ENCODE results near the gene ANAPC2. TPM values are rescaled to one million over a fixed set of nuclear protein-coding genes. Genes with fewer than 3 reads are reported as not detected.

The ANAPC2 gene
- total RNA-seq, 2 experiments from 2014 or later: 60.2 to 64.1 TPM

DNA sequence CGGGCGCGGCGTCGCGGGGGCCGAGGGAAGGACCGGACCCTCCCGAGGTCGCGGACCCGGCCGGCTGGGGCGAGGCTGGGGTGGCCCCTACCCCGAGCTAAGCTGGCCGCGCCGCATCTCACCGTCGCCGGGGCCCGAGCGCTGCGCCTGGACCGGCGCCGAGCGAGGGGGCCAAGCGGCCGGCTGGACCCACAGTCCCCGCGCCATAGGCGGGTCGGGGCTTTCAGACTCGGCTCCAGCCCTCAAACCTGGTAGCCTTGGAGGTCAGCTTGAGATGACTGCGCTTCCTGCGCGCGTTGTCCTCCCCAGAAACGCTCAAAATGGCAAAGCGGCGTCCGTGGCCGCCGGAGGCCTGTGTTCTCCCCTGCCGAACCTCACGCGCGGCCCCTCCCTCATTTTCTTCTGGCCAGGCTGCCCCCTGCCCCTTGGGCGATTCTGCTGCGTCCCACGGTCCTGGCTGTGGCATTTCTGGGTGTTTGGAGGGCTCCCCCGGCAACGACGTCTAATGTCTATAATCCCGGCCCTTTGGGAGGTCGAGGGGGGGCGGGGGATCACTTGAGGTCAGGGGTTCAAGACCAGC lies 58.1 kb downstream of the ANAPC2 start:
- peaks cover 2% of the 10 kb centered on the region for H3K36me3 Mint-ChIP-seq (ENCODE audit: low read depth)
- peak overlapping the region; percentile 81 for H3K4me3 Mint-ChIP-seq
- peak overlapping the region; percentile 77 for H3K27ac Mint-ChIP-seq
- no peak for DNase-seq
- peaks cover 31% of the 10 kb centered on the region for H3K4me1 Mint-ChIP-seq (ENCODE audit: low read depth)
- peaks cover 7% of the 10 kb centered on the region for H3K27me3 Mint-ChIP-seq (ENCODE audit: low read depth)
- H3K9me3 Mint-ChIP-seq (ENCODE audit: insufficient read depth): no peaks in the 10 kb centered on the region
- CTCF ChIA-PET: interaction anchor here (0.7 to 3.0 kb wide), 18 partner anchors 12 to 401 kb away, joined by 3 to 22 read pairs (median 4); partner anchors contain the start of genes AJM1, CYSRT1, MAN1B1 and NPDC1
- ATAC-seq: peak; percentile 16
- POLR2A ChIA-PET: interaction anchor here (0.9 to 1.9 kb wide), 14 partner anchors 17 to 110 kb away, joined by 3 to 15 read pairs (median 4); partner anchors contain the start of genes ANAPC2, SAPCD2, SSNA1 and TUBB4B

DNA sequence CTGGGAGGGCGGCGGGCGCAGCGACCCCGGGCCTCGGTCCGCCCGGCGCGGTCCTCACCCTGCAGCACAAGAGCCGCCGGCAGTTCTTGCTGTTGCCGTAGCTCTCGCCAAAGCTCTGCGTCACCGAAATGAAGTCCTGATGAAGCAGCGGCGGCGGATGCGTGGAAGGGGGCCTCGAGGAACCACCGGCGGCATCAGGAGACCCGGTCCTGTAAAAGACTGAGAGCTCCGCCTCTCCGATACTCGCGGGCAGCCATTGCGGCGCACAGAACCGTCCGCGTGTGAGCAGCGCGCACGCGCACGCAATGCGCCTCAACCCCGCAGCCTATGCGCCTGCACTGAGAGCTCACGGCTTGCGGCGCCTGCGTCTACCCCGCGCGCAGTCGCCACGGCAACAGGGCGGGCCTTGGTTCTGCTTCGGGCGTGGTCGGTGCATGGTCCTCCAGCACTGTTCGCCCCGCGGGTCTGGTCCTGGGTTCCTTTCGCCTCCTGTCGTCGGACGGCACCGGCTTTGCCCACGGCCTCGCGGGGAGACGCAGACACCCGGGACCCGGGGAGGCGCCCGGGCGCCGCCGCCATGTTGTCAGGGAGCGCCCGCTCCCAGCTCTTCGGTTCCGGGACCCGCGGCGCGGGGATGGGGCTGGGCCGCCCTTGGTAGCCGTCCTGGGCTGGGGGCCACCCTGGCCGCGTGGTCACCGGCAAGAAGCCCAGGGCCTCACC lies 58.7 kb downstream of the ANAPC2 start:
- POLR2A ChIA-PET: interaction anchor here (0.7 to 1.9 kb wide), 20 partner anchors 9 to 111 kb away, joined by 3 to 15 read pairs (median 4); partner anchors contain the start of genes ANAPC2, GRIN1, MAN1B1 and SAPCD2
- CTCF ChIA-PET: interaction anchor here (0.7 to 3.0 kb wide), 18 partner anchors 11 to 401 kb away, joined by 3 to 22 read pairs (median 4); partner anchors contain the start of genes AJM1, CYSRT1, MAN1B1 and NPDC1
- Mint-ChIP-seq H3K27me3 (ENCODE audit: low read depth) (peaks cover 7% of the 10 kb centered on the region), H3K36me3 (ENCODE audit: low read depth) (peaks cover 2% of the 10 kb centered on the region), H3K9me3 (ENCODE audit: insufficient read depth) (no peaks in the 10 kb centered on the region), H3K27ac (peak overlapping the region; percentile 82), H3K4me1 (ENCODE audit: low read depth) (peaks cover 31% of the 10 kb centered on the region), H3K4me3 (peak overlapping the region; percentile 83)
- peak; percentile 95 for ATAC-seq
- peak; percentile 93 for DNase-seq

DNA sequence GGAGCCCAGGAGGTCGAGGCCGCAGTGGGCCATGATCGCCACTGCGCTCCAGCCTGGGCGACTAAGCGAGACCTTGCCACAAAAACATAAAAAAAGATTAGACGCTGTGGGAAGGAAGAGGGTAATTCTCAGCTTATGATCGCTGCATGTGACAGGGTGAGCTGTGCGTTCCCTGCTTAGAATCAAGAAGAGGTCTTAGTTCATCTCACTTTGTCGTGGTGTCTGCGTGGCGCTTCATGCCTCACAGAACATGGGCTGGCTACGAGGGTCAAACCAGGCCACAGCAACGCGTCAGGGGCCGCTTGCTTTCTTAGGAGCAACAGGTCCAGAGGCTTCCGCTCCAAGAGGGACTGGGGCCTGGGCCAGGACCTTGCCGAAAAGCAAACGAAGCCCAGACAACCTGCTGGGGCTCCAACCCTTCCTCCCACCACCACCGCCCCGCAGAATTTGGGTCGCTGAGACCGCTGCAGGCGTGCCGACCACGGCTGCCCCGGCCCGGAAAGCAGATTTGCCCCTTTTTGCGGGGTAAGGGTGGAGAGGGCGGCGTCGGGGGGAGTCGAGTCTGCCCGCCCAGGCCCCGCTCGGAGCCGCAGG lies 59.4 kb downstream of the ANAPC2 start:
- H3K27me3 Mint-ChIP-seq (ENCODE audit: low read depth): peaks cover 4% of the 10 kb centered on the region
- POLR2A ChIA-PET: interaction anchor here (0.6 to 1.9 kb wide), 17 partner anchors 9 to 112 kb away, joined by 3 to 15 read pairs (median 4); partner anchors contain the start of genes ANAPC2, GRIN1, MAN1B1 and SAPCD2
- DNase-seq (peak; percentile 41), ATAC-seq (peak; percentile 1)
- peaks cover 2% of the 10 kb centered on the region for H3K36me3 Mint-ChIP-seq (ENCODE audit: low read depth)
- peak overlapping the region; percentile 87 for H3K27ac Mint-ChIP-seq
- peak overlapping the region; percentile 83 for H3K4me3 Mint-ChIP-seq
- CTCF ChIA-PET: interaction anchor here (1.0 to 3.0 kb wide), 14 partner anchors 11 to 287 kb away, joined by 3 to 22 read pairs (median 4); partner anchors contain the start of genes AJM1, MAN1B1, NPDC1 and TPRN
- peaks cover 31% of the 10 kb centered on the region for H3K4me1 Mint-ChIP-seq (ENCODE audit: low read depth)
- no peaks in the 10 kb centered on the region for H3K9me3 Mint-ChIP-seq (ENCODE audit: insufficient read depth)

DNA sequence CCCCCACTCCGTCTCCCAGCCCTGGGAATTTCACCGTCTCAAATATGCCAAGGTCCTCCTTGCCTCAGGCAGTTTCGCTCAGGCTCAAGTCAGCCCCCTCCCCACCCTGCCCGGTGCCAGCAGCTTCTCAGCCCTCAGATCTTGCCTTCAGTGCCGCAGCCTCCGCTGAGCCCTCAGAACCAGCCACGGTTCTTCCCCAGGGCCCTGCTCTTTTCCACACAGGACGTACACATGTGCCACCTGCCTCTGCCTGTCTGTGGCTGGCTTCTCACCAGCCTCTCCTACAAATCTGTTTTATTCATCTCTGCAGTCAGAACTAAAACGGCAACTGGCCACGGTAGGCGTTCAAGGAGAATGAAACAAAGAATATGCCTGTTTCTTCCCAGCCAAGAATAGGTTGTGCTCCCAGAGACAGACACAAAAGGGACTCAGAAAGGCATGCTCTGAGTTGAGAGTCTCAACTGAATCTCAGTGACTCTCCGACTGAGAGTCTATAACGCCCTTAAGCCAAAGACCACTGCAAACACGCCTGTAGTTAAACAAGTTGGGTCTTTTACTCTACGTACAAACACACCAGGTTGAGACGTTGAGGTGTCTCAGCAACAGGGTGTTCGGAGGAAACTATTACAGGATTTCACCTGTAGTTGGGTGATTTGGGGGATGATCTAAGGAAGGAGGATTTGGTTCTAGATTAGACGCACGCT lies 60.0 kb downstream of the ANAPC2 start:
- H3K9me3 Mint-ChIP-seq (ENCODE audit: insufficient read depth): no peaks in the 10 kb centered on the region
- H3K4me1 Mint-ChIP-seq (ENCODE audit: low read depth): peaks cover 34% of the 10 kb centered on the region
- ChIA-PET CTCF (interaction anchor here (1.1 to 3.0 kb wide), 9 partner anchors 32 to 136 kb away, joined by 3 to 22 read pairs (median 7); partner anchors contain the start of gene TPRN), POLR2A (interaction anchor here (0.6 to 3.0 kb wide), 7 partner anchors 12 to 127 kb away, joined by 3 to 14 read pairs (median 4); partner anchors contain the start of genes MAN1B1, NELFB, SAPCD2 and TUBB4B)
- peak; percentile 41 for DNase-seq
- H3K4me3 Mint-ChIP-seq: peak overlapping the region; percentile 83
- no peak for ATAC-seq
- peaks cover 3% of the 10 kb centered on the region for H3K27me3 Mint-ChIP-seq (ENCODE audit: low read depth)
- H3K27ac Mint-ChIP-seq: peak overlapping the region; percentile 87
- H3K36me3 Mint-ChIP-seq (ENCODE audit: low read depth): peaks cover 3% of the 10 kb centered on the region

DNA sequence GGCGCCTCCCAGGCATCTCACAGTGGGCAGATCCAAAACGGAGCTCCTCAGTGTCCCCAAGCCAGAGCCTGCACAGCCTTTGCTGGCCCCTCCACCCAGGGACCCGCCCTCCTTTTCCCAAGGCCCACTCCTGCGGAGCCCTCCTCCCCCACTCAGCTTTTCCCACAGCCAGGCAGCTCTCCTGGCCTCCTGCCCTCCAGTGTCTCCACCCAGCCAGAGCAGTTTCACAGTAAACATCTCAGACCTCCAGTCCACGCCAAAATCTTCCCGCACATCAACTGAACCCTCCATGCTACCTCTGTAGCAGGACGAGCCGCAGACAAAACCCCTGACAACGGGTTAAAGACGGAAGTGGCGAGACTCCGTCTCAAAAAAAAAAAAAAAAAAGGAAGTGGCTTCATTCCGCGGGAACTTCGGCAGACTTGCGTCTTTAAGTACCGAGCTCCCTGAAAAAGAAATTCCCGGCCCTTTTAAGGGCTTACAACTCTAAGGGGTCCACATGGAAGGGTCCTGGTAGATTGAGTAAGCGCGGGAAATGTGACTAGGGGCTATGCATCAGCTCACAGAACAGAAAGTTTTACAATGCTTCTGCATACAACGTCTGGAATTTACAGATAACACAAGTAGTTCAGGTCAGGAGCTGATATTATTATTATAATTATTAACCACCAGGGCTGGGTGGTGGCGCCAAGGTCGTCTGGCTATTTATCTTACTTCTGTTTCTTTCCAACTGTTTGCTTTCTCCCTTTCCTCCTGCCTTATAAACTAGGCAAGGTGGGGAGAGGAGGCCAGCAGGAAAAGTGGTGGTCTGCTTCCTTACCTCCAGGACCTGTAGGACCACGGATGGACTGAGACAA lies 60.8 kb downstream of the ANAPC2 start:
- ATAC-seq (peak; percentile 10), DNase-seq (peak; percentile 63)
- Mint-ChIP-seq H3K27ac (peak overlapping the region; percentile 87), H3K9me3 (ENCODE audit: insufficient read depth) (no peaks in the 10 kb centered on the region), H3K36me3 (ENCODE audit: low read depth) (peaks cover 3% of the 10 kb centered on the region), H3K4me1 (ENCODE audit: low read depth) (peaks cover 38% of the 10 kb centered on the region), H3K27me3 (ENCODE audit: low read depth) (no peaks in the 10 kb centered on the region), H3K4me3 (peak overlapping the region; percentile 83)
- CTCF ChIA-PET: interaction anchor here (0.7 to 2.0 kb wide), 8 partner anchors 12 to 109 kb away, joined by 3 to 10 read pairs (median 4); partner anchors contain the start of gene MAN1B1
- POLR2A ChIA-PET: interaction anchor here (0.6 to 3.0 kb wide), 7 partner anchors 43 to 437 kb away, joined by 3 to 14 read pairs (median 4); partner anchors contain the start of genes CYSRT1, NELFB, TPRN and TUBB4B

DNA sequence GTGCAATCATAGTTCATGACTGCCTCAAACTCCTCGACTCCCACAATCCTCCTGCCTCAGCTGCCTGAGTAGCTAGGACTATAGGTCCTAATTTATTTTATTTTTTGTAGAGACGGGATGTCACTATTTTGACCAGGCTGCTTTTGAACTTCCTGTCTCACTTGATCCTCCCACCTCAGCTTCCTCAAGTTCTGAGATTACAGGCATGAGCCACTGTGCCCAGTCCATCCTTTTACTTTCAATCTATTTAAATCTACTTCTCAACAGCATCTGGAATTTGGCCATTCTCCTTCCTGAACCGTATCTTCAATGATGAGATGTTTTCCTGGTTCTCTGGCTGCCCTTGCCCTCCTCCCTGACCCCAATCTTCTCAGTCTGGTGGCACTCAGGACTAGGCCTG lies 61.6 kb downstream of the ANAPC2 start:
- Mint-ChIP-seq H3K9me3 (ENCODE audit: insufficient read depth) (no peaks in the 10 kb centered on the region), H3K4me1 (ENCODE audit: low read depth) (peaks cover 43% of the 10 kb centered on the region), H3K4me3 (peak overlapping the region; percentile 83), H3K36me3 (ENCODE audit: low read depth) (peaks cover 3% of the 10 kb centered on the region), H3K27me3 (ENCODE audit: low read depth) (no peaks in the 10 kb centered on the region), H3K27ac (peak overlapping the region; percentile 87)
- no peak for DNase-seq
- POLR2A ChIA-PET: interaction anchor here (1.0 to 3.0 kb wide), 3 partner anchors 44 to 114 kb away, joined by 3 to 14 read pairs (median 4); partner anchors contain the start of genes TPRN and TUBB4B
- CTCF ChIA-PET: interaction anchor here (0.7 to 2.0 kb wide), 7 partner anchors 12 to 110 kb away, joined by 3 to 10 read pairs (median 3); partner anchors contain the start of genes CYSRT1 and MAN1B1
- no peak for ATAC-seq

Small RNA genes lying within 50 kb of the gene (microRNA-seq; reads per million reads assigned to microRNA genes)
- not detected for gene MIR3621

Other genes starting within 250 kb of the ANAPC2 start
- 100 to 1,000 TPM; 103 to 104 TPM for gene FBXW5, start 243.8 kb downstream of the ANAPC2 start, total RNA-seq
- 1 to 10 TPM; 1.4 to 1.5 TPM for gene C8G, start 243.3 kb downstream of the ANAPC2 start, total RNA-seq
- 1 to 10 TPM; 1.0 to 1.7 TPM for gene LCN12, start 236.3 kb downstream of the ANAPC2 start, total RNA-seq
- 1 to 10 TPM; 1.2 to 1.4 TPM for gene PTGDS, start 211.1 kb downstream of the ANAPC2 start, total RNA-seq
- gene LCNL1, start 205.6 kb downstream of the ANAPC2 start, total RNA-seq: not detected
- gene PAXX, start 196.1 kb downstream of the ANAPC2 start, total RNA-seq: 10 to 100 TPM; 80.6 to 85.2 TPM
- gene CLIC3, start 192.0 kb downstream of the ANAPC2 start, total RNA-seq: 1 to 10 TPM; 3.6 to 4.8 TPM
- 10 to 100 TPM; 61.5 to 62.0 TPM for gene ABCA2, start 160.3 kb downstream of the ANAPC2 start, total RNA-seq
- 1 to 10 TPM; 2.5 to 2.6 TPM for gene FUT7, start 156.5 kb downstream of the ANAPC2 start, total RNA-seq
- 10 to 100 TPM; 20.1 to 29.9 TPM for gene NPDC1, start 142.4 kb downstream of the ANAPC2 start, total RNA-seq
- gene ENTPD2, start 134.5 kb downstream of the ANAPC2 start, total RNA-seq: under 1 TPM in 1 of 2 experiments, not detected in 1; 0.34 TPM
- 10 to 100 TPM; 56.8 to 57.0 TPM for gene SAPCD2, start 118.0 kb downstream of the ANAPC2 start, total RNA-seq
- gene UAP1L1, start 111.0 kb downstream of the ANAPC2 start, total RNA-seq: 10 to 100 TPM; 63.1 to 66.8 TPM
- gene MAN1B1, start 101.6 kb downstream of the ANAPC2 start, total RNA-seq: 10 to 100 TPM; 42.2 to 49.2 TPM
- 100 to 1,000 TPM; 248 TPM for gene DPP7, start 73.8 kb downstream of the ANAPC2 start, total RNA-seq
- gene GRIN1, start 49.4 kb downstream of the ANAPC2 start, total RNA-seq: not detected
- not detected for gene LRRC26, start 18.5 kb downstream of the ANAPC2 start, total RNA-seq
- gene TMEM210, start 16.5 kb downstream of the ANAPC2 start, total RNA-seq: under 1 TPM; 0.29 to 0.32 TPM
- 10 to 100 TPM; 88.2 to 90.0 TPM for gene SSNA1, start 116 bp upstream of the ANAPC2 start, total RNA-seq
- gene TPRN, start 12.2 kb upstream of the ANAPC2 start, total RNA-seq: 10 to 100 TPM; 10.9 to 12.0 TPM
- gene TMEM203, start 17.1 kb upstream of the ANAPC2 start, total RNA-seq: 10 to 100 TPM; 34.6 to 36.6 TPM
- gene NDOR1, start 17.1 kb upstream of the ANAPC2 start, total RNA-seq: 10 to 100 TPM; 44.7 to 45.5 TPM
- 1 to 10 TPM; 3.6 to 4.5 TPM for gene RNF208, start 33.7 kb upstream of the ANAPC2 start, total RNA-seq
- gene CYSRT1, start 36.6 kb upstream of the ANAPC2 start, total RNA-seq: under 1 TPM; 0.42 to 0.50 TPM
- gene RNF224, start 38.9 kb upstream of the ANAPC2 start, total RNA-seq: not detected
- not detected for gene SLC34A3, start 42.3 kb upstream of the ANAPC2 start, total RNA-seq
- 100 to 1,000 TPM; 417 to 432 TPM for gene TUBB4B, start 52.7 kb upstream of the ANAPC2 start, total RNA-seq
- not detected for gene STPG3, start 62.7 kb upstream of the ANAPC2 start, total RNA-seq
- 10 to 100 TPM; 68.6 to 68.8 TPM for gene NELFB, start 66.8 kb upstream of the ANAPC2 start, total RNA-seq
- gene TOR4A, start 89.2 kb upstream of the ANAPC2 start, total RNA-seq: 1 to 10 TPM; 6.6 to 7.0 TPM
- gene NRARP, start 113.7 kb upstream of the ANAPC2 start, total RNA-seq: 1 to 10 TPM; 1.4 to 1.5 TPM
- 10 to 100 TPM in 1 of 2 experiments, 1 to 10 TPM in 1; 10.0 to 10.9 TPM for gene EXD3, start 234.6 kb upstream of the ANAPC2 start, total RNA-seq
- gene NOXA1, start 234.8 kb upstream of the ANAPC2 start, total RNA-seq: under 1 TPM; 0.52 to 0.58 TPM